Epithelial cell of esophagus (primary cell): ENCODE results near the gene ADGRG7.

Experiments used
- DNase-seq: peaks from one replicate; pipeline ENCODE4 v3.0.0; 2010; ENCODE audit warnings: low read depth
- H3K4me3 ChIP-seq: 2 replicates; pipeline ENCODE4 v1.5.1; 2011; ENCODE audit warnings: mild to moderate bottlenecking, low read length, control low read depth
- TF ChIP-seq, protein P1 (sequence below): IDR thresholded peaks from 2 replicates; pipeline ENCODE4 v1.5.1; 2011; ENCODE audit warnings: low read depth, mild to moderate bottlenecking, low read length, control low read depth, inconsistent platforms; ENCODE audit not compliant: insufficient read depth; ENCODE audit errors: missing control alignments

Gene ADGRG7

DNA sequence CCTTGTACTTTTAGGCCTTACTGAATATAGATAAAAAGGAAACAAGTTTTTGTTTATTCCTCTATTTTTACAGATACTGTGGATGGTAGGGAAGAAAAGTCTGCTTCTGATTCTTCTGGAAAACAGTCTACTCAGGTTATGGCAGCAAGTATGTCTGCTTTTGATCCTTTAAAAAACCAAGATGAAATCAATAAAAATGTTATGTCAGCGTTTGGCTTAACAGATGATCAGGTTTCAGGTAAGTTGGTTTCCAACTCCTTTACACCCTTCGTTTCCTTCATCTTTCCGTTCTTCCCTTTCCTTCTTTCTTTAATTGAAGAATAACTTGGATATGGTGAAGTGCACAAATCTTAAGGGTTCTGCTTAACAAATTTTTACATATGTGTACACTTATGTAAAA, 123.0 kb downstream of the ADGRG7 start:
- DNase-seq, result no peak
- H3K4me3 ChIP-seq, result no peak overlapping the region
- TF ChIP-seq, protein P1, sequence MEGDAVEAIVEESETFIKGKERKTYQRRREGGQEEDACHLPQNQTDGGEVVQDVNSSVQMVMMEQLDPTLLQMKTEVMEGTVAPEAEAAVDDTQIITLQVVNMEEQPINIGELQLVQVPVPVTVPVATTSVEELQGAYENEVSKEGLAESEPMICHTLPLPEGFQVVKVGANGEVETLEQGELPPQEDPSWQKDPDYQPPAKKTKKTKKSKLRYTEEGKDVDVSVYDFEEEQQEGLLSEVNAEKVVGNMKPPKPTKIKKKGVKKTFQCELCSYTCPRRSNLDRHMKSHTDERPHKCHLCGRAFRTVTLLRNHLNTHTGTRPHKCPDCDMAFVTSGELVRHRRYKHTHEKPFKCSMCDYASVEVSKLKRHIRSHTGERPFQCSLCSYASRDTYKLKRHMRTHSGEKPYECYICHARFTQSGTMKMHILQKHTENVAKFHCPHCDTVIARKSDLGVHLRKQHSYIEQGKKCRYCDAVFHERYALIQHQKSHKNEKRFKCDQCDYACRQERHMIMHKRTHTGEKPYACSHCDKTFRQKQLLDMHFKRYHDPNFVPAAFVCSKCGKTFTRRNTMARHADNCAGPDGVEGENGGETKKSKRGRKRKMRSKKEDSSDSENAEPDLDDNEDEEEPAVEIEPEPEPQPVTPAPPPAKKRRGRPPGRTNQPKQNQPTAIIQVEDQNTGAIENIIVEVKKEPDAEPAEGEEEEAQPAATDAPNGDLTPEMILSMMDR, result no peak

DNA sequence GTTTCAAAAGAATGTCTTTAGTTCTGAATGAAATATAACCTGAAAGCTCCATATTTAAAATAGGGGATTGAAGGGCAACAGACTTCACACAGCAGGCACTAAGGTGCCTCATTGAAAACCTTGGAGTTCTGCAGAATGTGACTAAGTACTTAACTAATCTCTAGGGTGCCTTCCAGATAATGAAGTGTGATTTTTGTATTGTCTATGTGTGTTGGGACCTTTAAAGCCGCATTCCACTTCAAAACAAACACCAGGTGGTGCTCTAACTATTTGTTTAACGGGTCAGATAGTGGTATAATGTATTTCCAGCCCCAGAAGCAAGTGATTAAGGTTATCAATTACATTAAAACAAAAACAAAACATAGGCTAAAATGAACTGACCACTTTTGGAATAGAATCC, 127.9 kb downstream of the ADGRG7 start:
- no peak overlapping the region for H3K4me3 ChIP-seq
- TF ChIP-seq, protein P1, result peak; percentile 50
- DNase-seq, result peak; percentile 37

DNA sequence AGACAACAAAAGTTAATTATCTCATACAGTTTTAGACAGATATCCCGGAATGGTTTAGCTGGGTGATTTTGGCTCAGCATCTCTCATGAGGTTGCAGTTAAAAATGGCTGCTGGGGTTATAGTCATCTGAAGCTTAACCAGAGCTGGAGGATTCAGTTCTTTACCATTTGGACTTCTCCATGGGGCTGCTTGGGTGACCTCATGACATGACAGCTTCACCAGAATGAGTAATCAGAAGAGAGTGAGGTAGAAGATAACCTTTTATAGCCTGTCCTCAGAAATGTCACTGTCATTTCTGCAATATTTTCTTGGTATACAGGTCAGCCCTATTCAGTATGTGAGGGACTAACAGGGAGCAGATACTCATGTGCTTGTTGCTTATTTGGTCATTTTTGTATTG, 130.8 kb downstream of the ADGRG7 start:
- TF ChIP-seq, protein P1, result no peak
- no peak for DNase-seq
- no peak overlapping the region for H3K4me3 ChIP-seq

DNA sequence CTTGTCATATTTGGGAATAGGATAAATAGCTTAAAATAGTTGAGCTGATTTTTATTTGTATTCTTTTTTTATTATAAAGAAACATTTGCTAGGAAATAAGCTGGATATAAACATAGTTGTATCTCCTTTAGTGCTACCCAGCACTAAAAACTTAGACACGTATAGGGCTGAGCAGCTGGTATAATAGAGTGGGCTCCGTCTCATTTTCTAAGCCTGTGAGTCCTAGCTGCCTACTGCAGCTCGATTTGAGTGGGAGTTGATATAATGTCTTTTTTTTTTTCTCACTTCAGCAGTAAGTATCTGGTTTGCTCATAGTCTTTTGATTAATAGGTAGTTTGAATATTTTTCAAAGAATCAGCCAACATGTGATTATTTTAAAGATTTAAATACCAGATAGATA, 134.1 kb downstream of the ADGRG7 start:
- no peak for DNase-seq
- H3K4me3 ChIP-seq, result no peak overlapping the region
- TF ChIP-seq, protein P1, result no peak

DNA sequence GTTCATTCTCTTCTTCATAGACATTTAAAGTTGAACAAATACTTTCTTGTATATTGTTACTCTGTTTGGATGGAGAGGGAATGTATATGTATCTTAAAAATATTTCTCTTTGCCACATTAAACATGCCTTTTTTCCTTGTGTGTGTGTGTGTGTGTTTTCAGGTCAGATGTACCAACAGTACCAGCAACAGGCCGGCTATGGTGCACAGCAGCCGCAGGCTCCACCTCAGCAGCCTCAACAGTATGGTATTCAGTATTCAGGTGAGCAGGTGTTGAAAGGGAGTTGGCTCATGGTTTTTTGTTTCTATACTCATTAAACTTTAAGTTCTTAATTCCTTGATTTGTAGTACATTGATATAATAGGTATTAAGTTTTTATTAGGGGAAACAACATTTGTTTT, 135.3 kb downstream of the ADGRG7 start:
- H3K4me3 ChIP-seq, result no peak overlapping the region
- TF ChIP-seq, protein P1, result no peak
- no peak for DNase-seq
